Measurements from ENCODE around the gene CES4A.

CES4A gene

DNA sequence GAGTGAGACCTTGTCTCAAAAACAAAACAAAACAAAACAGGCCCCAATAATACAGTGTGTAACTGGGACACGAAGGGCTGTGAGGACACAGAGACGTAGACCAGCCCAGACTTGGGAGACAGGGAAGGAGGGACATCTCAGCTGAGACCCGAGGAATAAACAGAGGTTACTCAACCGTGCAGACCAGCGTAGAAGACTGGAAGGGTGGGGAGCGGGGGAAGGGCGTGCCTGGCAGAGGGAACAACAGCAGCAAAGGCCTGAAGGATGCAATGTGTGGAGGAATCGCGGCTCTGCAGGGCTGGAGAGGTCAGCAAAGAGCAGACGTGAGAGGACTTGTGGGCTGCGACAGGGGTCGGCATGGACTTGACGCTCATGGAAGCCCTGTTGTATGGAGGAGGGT lies 11.6 kb upstream of the CES4A start (continued):
- TF ChIP-seq, protein P1, sequence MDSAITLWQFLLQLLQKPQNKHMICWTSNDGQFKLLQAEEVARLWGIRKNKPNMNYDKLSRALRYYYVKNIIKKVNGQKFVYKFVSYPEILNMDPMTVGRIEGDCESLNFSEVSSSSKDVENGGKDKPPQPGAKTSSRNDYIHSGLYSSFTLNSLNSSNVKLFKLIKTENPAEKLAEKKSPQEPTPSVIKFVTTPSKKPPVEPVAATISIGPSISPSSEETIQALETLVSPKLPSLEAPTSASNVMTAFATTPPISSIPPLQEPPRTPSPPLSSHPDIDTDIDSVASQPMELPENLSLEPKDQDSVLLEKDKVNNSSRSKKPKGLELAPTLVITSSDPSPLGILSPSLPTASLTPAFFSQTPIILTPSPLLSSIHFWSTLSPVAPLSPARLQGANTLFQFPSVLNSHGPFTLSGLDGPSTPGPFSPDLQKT (IDR thresholded peaks at IDR 0.05; ENCODE audit: borderline replicate concordance, low read depth, low read length), result no peak
- TF ChIP-seq ZNF776 (tag by site-specific recombination; IDR thresholded peaks at IDR 0.05; ENCODE audit: borderline replicate concordance) (no peak), GLI2 (tag by site-specific recombination; IDR thresholded peaks at IDR 0.05; ENCODE audit: borderline replicate concordance, low read depth) (no peak), ZNF664 (tag by site-specific recombination; IDR thresholded peaks at IDR 0.05) (no peak), ZNF777 (tag by site-specific recombination; IDR thresholded peaks at IDR 0.05; ENCODE audit: borderline replicate concordance) (no peak), ZNF16 (tag by site-specific recombination; IDR thresholded peaks at IDR 0.05; ENCODE audit: low read depth) (no peak), ZEB2 (tag by site-specific recombination; IDR thresholded peaks at IDR 0.05) (no peak)
- TF ChIP-seq, protein P2, sequence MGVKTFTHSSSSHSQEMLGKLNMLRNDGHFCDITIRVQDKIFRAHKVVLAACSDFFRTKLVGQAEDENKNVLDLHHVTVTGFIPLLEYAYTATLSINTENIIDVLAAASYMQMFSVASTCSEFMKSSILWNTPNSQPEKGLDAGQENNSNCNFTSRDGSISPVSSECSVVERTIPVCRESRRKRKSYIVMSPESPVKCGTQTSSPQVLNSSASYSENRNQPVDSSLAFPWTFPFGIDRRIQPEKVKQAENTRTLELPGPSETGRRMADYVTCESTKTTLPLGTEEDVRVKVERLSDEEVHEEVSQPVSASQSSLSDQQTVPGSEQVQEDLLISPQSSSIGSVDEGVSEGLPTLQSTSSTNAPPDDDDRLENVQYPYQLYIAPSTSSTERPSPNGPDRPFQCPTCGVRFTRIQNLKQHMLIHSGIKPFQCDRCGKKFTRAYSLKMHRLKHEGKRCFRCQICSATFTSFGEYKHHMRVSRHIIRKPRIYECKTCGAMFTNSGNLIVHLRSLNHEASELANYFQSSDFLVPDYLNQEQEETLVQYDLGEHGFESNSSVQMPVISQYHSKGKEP (tag by site-specific recombination; IDR thresholded peaks at IDR 0.05), result no peak
- TF ChIP-seq, protein P3, sequence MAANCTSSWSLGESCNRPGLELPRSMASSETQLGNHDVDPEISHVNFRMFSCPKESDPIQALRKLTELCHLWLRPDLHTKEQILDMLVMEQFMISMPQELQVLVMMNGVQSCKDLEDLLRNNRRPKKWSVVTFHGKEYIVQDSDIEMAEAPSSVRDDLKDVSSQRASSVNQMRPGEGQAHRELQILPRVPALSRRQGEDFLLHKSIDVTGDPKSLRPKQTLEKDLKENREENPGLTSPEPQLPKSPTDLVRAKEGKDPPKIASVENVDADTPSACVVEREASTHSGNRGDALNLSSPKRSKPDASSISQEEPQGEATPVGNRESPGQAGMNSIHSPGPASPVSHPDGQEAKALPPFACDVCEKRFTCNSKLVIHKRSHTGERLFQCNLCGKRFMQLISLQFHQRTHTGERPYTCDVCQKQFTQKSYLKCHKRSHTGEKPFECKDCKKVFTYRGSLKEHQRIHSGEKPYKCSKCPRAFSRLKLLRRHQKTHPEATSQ (tag by site-specific recombination; IDR thresholded peaks at IDR 0.05), result no peak
- TF ChIP-seq, protein P4, sequence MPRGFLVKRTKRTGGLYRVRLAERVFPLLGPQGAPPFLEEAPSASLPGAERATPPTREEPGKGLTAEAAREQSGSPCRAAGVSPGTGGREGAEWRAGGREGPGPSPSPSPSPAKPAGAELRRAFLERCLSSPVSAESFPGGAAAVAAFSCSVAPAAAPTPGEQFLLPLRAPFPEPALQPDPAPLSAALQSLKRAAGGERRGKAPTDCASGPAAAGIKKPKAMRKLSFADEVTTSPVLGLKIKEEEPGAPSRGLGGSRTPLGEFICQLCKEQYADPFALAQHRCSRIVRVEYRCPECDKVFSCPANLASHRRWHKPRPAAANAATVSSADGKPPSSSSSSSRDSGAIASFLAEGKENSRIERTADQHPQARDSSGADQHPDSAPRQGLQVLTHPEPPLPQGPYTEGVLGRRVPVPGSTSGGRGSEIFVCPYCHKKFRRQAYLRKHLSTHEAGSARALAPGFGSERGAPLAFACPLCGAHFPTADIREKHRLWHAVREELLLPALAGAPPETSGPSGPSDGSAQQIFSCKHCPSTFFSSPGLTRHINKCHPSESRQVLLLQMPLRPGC (tag by site-specific recombination; IDR thresholded peaks at IDR 0.05), result no peak

DNA sequence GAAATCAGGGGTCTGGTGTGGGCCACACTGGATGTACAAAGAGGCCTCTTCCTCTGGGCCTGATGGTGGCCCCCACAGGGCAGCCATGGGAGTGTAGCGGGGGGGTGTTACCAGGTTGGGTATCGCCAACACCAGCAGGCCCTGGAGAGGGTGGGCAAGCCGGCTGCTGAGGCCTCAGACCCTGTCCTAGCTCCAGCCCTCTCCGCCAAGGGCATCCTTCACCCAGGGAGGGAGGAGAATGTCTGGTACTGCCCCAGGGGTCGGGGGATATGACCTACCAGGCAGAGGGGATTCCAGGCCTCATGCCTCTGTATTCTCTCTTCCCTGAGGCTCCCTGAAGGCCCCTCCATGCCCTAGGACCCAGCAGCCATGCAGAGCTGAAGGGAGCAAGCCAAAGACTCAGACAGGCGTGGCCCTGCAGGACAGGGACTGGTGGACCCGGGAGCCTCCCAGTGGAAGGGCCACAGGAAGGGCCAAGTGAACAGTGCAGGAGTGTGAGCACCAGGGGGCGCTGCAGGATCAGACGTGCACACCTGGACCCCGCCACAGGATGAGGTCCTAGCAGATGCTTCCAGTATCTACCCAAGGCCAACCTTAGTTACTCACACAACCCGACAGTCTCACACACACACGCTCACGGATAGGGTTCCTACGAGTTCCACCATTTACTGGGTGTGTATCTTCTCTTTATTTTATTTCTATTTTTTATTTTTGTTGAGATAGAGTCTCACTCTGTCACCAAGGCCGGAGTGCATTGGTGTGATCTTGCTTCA lies 10.9 kb upstream of the CES4A start:
- H3K27ac ChIP-seq (ENCODE audit: extremely low read depth, low read depth, low read length), result no peak overlapping the region
- H3K9me3 ChIP-seq (ENCODE audit: control insufficient read depth, insufficient read depth, low read depth, low read length), result no peaks in the 10 kb centered on the region
- H3K4me1 ChIP-seq (ENCODE audit: control insufficient read depth, insufficient read depth, low read length), result no peaks in the 10 kb centered on the region
- CTCF ChIA-PET, result interaction anchor here (0.6 to 2.6 kb wide), 29 partner anchors 10 to 537 kb away, joined by 3 to 21 read pairs (median 5); partner anchors contain the start of genes CES3 and E2F4
- no peak overlapping the region for H3K4me3 ChIP-seq (ENCODE audit: low read depth, low read length)
- peaks cover 0 to 8% of the 10 kb centered on the region in 2 experiments; a peak in 1 of 3 replicates for H3K36me3 ChIP-seq (ENCODE audit: control insufficient read depth in 2 of 2, insufficient read depth in 1 of 2, low read length in 2 of 2)
- POLR2A ChIA-PET, result no interaction called here
- TF ChIP-seq ZNF830 (tag by site-specific recombination; IDR thresholded peaks at IDR 0.05; ENCODE audit: low read depth) (no peak), ZNF768 (tag by site-specific recombination; IDR thresholded peaks at IDR 0.05) (no peak), ZNF76 (tag by site-specific recombination; IDR thresholded peaks at IDR 0.05; ENCODE audit: borderline replicate concordance, low read depth) (no peak), ZNF776 (tag by site-specific recombination; IDR thresholded peaks at IDR 0.05; ENCODE audit: borderline replicate concordance) (no peak), ZNF335 (tag by site-specific recombination; conservative IDR thresholded peaks at IDR 0.05) (peak; percentile 47), ZNF341 (tag by site-specific recombination; IDR thresholded peaks at IDR 0.05; ENCODE audit: low read depth) (no peak), MZF1 (tag by site-specific recombination; IDR thresholded peaks at IDR 0.05; ENCODE audit: borderline replicate concordance) (no peak), GFI1B (tag by site-specific recombination; IDR thresholded peaks at IDR 0.05) (no peak), MEIS1 (CRISPR knock-in tag; IDR thresholded peaks at IDR 0.05; ENCODE audit: borderline replicate concordance) (no peak), ZSCAN30 (tag by site-specific recombination; IDR thresholded peaks at IDR 0.05) (peak; percentile 71; the same call in 1 of the 2 replicates), ZNF174 (tag by site-specific recombination; IDR thresholded peaks at IDR 0.05) (no peak), ZBTB17 (tag by site-specific recombination; IDR thresholded peaks at IDR 0.05) (no peak), ZNF560 (tag by site-specific recombination; IDR thresholded peaks at IDR 0.05; ENCODE audit: borderline replicate concordance) (no peak), ZNF354C (tag by site-specific recombination; IDR thresholded peaks at IDR 0.05; ENCODE audit: borderline replicate concordance, low read depth) (no peak), ZNF529 (tag by site-specific recombination; IDR thresholded peaks at IDR 0.05; ENCODE audit: insufficient replicate concordance) (no peak), ZNF324 (tag by site-specific recombination; IDR thresholded peaks at IDR 0.05) (no peak)
- TF ChIP-seq, protein P5, sequence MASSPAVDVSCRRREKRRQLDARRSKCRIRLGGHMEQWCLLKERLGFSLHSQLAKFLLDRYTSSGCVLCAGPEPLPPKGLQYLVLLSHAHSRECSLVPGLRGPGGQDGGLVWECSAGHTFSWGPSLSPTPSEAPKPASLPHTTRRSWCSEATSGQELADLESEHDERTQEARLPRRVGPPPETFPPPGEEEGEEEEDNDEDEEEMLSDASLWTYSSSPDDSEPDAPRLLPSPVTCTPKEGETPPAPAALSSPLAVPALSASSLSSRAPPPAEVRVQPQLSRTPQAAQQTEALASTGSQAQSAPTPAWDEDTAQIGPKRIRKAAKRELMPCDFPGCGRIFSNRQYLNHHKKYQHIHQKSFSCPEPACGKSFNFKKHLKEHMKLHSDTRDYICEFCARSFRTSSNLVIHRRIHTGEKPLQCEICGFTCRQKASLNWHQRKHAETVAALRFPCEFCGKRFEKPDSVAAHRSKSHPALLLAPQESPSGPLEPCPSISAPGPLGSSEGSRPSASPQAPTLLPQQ (tag by site-specific recombination; IDR thresholded peaks at IDR 0.05), result peak; percentile 82
- TF ChIP-seq, protein P6, sequence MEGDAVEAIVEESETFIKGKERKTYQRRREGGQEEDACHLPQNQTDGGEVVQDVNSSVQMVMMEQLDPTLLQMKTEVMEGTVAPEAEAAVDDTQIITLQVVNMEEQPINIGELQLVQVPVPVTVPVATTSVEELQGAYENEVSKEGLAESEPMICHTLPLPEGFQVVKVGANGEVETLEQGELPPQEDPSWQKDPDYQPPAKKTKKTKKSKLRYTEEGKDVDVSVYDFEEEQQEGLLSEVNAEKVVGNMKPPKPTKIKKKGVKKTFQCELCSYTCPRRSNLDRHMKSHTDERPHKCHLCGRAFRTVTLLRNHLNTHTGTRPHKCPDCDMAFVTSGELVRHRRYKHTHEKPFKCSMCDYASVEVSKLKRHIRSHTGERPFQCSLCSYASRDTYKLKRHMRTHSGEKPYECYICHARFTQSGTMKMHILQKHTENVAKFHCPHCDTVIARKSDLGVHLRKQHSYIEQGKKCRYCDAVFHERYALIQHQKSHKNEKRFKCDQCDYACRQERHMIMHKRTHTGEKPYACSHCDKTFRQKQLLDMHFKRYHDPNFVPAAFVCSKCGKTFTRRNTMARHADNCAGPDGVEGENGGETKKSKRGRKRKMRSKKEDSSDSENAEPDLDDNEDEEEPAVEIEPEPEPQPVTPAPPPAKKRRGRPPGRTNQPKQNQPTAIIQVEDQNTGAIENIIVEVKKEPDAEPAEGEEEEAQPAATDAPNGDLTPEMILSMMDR (tag by site-specific recombination; IDR thresholded peaks at IDR 0.05), result peak; percentile 98

Data from HEK293 (cell line).